ENCODE data around the gene FNIP1.
A peak's percentile ranks its signal among the peaks of the same experiment; 100 is the strongest.
"Not testable (repeated sequence)": the region's sequence is repeated elsewhere in the genome, so short reads cannot be mapped to it uniquely, and the experiment has no call there.

FNIP1 gene

GRCh38 chr5:131796793-131797693, at the start of gene FNIP1:
Gene FNIP1, minus strand, starts transcription at chr5:131797017. Its CDS starts 96 bp downstream, at chr5:131796921.
- peak; percentile 77 for DNase-seq (ENCODE audit: low read depth, low spot score)
- H3K27ac ChIP-seq = peak within 1 kb of the TSS; percentile 76

- no peak overlapping the region for H3K27ac ChIP-seq
- peak; percentile 5 for DNase-seq (ENCODE audit: low read depth, low spot score)
Observed at GRCh38 chr5:131846536-131846935, 49.7 kb upstream of the FNIP1 start.

DNA sequence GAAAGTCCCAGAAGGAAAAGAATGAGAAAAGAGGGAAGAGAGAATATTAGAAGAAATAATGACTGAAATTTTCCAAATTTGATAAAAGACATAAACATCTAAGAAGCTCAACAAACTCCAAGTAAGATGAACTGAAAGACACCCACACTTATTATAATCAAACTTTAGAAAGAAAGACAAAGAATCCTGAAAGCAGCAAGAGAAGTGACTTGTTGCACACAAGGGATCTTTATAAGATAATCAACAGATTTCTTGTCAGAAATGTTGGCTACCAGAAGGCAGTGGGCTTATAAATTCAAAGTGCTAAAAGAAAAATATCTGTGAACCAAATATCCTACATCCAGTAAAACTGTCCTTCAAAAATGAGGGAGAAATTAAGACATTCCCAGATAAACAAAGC, 49.0 kb upstream of the FNIP1 start:
- no peak overlapping the region for H3K27ac ChIP-seq
- no peak for DNase-seq (ENCODE audit: low read depth, low spot score)

- not testable (repeated sequence) for DNase-seq (ENCODE audit: low read depth, low spot score)
Observed at GRCh38 chr5:131842971-131843370, 46.2 kb upstream of the FNIP1 start.

GRCh38 chr5:131832702-131833101, 35.9 kb upstream of the FNIP1 start:
- not testable (repeated sequence) for H3K27ac ChIP-seq; DNase-seq (ENCODE audit: low read depth, low spot score)

More at GRCh38 chr5:131842971-131843370, 46.2 kb upstream of the FNIP1 start:
- not testable (repeated sequence) for H3K27ac ChIP-seq

DNA sequence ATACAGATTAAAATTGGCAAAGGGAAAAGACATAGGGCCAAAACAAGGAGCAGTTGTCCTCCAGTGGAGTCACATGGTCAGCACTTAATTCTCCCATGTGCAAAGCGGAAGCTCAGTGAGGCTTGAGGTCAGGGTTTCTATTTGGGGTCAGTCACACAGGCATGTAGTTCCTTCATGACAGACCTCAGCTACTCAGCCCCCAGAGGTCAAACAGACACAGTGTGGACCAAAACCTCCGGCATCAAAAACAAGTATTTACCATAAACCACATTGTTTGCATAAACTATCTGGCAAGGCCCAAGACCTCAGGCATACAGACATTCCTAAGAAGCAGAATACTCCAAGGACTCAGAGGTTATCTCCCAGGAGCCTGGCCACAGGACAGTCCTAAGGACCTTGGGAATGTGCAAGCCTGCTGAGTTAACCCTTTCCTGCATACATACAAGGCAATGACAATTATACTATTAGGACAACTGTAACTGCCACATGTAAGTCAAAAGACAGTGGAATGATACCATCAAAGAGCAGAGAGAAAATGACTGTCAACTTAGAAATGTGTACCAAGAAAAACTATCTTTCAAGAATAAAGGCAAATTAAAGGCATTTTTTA, 28.7 kb upstream of the FNIP1 start:
- no peak for DNase-seq (ENCODE audit: low read depth, low spot score)

GRCh38 chr5:131824631-131825030, 27.8 kb upstream of the FNIP1 start:
- H3K27ac ChIP-seq = no peak overlapping the region
- DNase-seq (ENCODE audit: low read depth, low spot score) = no peak

More for the DNA sequence above, 28.7 kb upstream of the FNIP1 start:
- H3K27ac ChIP-seq = no peak overlapping the region

DNA sequence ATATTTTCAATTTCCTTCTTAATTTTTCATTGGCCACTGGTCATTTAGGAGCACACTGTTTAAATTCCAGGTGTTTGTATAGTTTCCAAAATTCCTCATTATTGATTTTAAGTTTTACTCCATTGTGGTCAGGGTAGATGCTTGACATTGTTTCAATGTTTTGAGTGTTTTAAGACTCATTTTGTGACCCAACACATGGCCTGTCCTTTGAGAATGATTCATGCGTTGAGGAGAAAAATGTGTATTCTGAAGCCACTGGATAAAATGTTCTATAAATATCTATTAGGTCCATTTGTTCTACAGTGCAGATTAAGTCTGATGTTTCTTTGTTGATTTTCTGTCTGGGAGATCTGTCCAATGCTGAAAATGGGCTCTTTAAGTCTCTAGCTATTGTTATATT, 24.4 kb upstream of the FNIP1 start:
- no peak overlapping the region for H3K27ac ChIP-seq
- DNase-seq (ENCODE audit: low read depth, low spot score) = no peak

GRCh38 chr5:131818001-131818724, 21.3 kb upstream of the FNIP1 start:
- no peak for DNase-seq (ENCODE audit: low read depth, low spot score)
- no peak overlapping the region for H3K27ac ChIP-seq

DNA sequence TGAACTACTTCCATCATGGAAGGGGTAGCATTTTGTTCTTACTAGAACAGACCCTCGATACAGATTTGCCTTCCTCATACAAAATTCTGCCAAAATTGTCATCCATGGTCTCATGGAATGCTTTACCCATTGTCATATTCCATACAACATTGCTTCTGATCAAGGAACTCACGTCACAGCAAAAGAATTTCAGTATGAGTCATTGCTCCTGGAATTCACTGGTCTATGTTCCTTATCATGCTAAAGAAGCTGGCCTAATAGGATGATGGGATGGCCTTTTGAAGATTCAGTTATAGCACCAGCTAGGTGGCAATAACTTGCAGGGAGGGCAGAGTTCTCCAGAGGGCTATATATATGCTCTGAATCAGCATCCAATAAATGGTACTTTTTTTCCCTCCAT, 18.2 kb upstream of the FNIP1 start:
- DNase-seq (ENCODE audit: low read depth, low spot score) = peak; percentile 16

GRCh38 chr5:131812371-131813160, 15.7 kb upstream of the FNIP1 start:
- DNase-seq (ENCODE audit: low read depth, low spot score) = no peak
- no peak overlapping the region for H3K27ac ChIP-seq

More for the DNA sequence above, 18.2 kb upstream of the FNIP1 start:
- no peak overlapping the region for H3K27ac ChIP-seq

DNA sequence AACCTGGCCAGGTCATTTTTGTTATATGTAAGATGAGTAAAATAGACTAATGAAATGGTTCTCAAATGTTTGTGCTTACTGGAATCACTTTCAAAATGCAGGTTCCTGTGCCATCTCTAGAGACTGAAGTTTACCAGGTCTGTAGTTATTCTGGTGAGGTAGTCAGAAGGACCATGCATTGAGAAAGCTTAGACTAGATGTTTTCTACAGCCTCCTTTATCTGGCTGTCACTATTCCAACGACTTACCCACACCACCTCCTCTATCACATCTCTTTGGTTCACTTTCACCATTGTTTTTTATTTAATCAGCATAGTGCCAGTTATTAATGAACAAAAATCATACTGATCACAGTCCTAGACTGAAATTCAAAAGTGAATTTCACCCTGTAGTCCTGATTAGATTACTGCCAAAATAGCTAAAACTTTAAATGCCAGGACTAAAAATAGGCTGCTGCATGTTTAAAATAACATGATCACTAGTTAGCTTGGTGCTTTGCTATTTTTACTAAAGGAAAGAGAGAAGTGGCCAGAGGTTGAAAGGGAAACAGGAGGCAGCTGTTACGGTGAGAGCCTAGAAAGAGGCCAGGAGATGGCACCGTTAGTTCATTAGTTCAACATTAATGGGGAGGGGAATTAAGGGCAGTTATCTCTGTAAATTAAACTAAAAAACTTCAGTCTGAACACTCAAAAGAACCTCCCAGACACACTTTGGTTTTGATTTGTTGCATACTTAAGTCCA, 13.9 kb upstream of the FNIP1 start:
- H3K27ac ChIP-seq = no peak overlapping the region
- DNase-seq (ENCODE audit: low read depth, low spot score) = no peak

- DNase-seq (ENCODE audit: low read depth, low spot score) = no peak
- H3K27ac ChIP-seq = peak overlapping the region; percentile 76
Observed at GRCh38 chr5:131795879-131796792, 681 bp downstream of the FNIP1 start.

DNA sequence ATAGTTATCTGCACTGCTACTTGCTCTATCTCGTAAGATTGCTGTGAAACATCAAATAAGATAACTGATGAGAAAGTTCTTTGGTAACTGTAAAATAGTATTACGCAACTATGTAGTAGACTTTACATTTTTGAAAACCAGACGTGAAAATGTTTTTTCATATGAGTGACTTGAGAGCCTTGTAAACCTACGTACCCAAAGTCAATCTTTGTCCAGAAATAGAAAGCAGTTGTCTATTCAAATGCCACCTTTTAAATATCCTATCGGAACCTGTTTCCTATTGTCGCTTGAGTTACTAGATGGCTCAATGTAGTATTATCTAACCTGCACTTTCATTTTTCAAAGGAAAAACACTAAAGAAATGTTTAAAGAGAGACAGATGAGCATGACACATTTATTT, 1.6 kb downstream of the FNIP1 start:
- H3K27ac ChIP-seq = no peak overlapping the region
- no peak for DNase-seq (ENCODE audit: low read depth, low spot score)

GRCh38 chr5:131794586-131794985, 2.2 kb downstream of the FNIP1 start:
- H3K27ac ChIP-seq = no peak overlapping the region
- DNase-seq (ENCODE audit: low read depth, low spot score) = no peak

- H3K27ac ChIP-seq = no peak overlapping the region
- no peak for DNase-seq (ENCODE audit: low read depth, low spot score)
Observed at GRCh38 chr5:131792896-131793295, 3.9 kb downstream of the FNIP1 start.

GRCh38 chr5:131791866-131792265, 5.0 kb downstream of the FNIP1 start:
- H3K27ac ChIP-seq = no peak overlapping the region

DNA sequence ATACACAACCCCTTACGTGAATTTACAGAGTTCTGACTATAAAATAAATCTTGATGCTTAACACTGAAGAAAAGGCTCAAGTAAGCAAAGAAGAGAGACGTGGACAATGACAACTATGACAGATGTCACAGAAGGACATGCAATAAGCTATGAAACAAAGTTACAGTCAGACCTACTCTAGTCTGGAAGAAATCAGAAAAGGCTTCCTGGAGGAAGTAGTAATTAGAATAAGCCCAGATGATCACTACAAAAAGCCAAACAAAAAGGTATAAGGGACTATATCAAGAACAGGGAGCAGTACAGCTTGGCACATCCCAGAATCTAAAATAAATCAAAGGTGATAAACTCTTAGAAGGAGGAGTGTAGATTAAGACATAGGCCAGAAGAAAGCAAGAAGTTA, 6.3 kb downstream of the FNIP1 start:
- DNase-seq (ENCODE audit: low read depth, low spot score) = no peak
- no peak overlapping the region for H3K27ac ChIP-seq

More at GRCh38 chr5:131791866-131792265, 5.0 kb downstream of the FNIP1 start:
- DNase-seq (ENCODE audit: low read depth, low spot score) = no peak
